Measurements from ENCODE around the gene THSD7A.

The THSD7A gene

GRCh38 chr7:11751807-11752389 is 80.1 kb downstream of the THSD7A start:
- no peak for DNase-seq (ENCODE audit: low spot score)

GRCh38 chr7:11751315-11751714 is 80.7 kb downstream of the THSD7A start:
- no peak for DNase-seq (ENCODE audit: low spot score)

- DNase-seq (ENCODE audit: low spot score), result no peak
Observed at GRCh38 chr7:11750191-11750590, 81.8 kb downstream of the THSD7A start.

GRCh38 chr7:11749629-11750028 is 82.4 kb downstream of the THSD7A start:
- no peak for DNase-seq (ENCODE audit: low spot score)

- no peak for DNase-seq (ENCODE audit: low spot score)
Observed at GRCh38 chr7:11748884-11749283, 83.1 kb downstream of the THSD7A start.

- DNase-seq (ENCODE audit: low spot score), result no peak
Observed at GRCh38 chr7:11747715-11748485, 84.1 kb downstream of the THSD7A start.

GRCh38 chr7:11746591-11746990 is 85.4 kb downstream of the THSD7A start:
- DNase-seq (ENCODE audit: low spot score), result no peak

GRCh38 chr7:11743548-11743947 is 88.5 kb downstream of the THSD7A start:
- DNase-seq (ENCODE audit: low spot score), result no peak

- DNase-seq (ENCODE audit: low spot score), result no peak
Observed at GRCh38 chr7:11743016-11743415, 89.0 kb downstream of the THSD7A start.

- no peak for DNase-seq (ENCODE audit: low spot score)
Observed at GRCh38 chr7:11742496-11742895, 89.5 kb downstream of the THSD7A start.

- DNase-seq (ENCODE audit: low spot score), result no peak
Observed at GRCh38 chr7:11737723-11738122, 94.3 kb downstream of the THSD7A start.

GRCh38 chr7:11732207-11732606 is 99.8 kb downstream of the THSD7A start:
- no peak for DNase-seq (ENCODE audit: low spot score)

GRCh38 chr7:11730725-11731124 is 101.3 kb downstream of the THSD7A start:
- DNase-seq (ENCODE audit: low spot score), result no peak

GRCh38 chr7:11727864-11728263 is 104.1 kb downstream of the THSD7A start:
- DNase-seq (ENCODE audit: low spot score), result no peak

- DNase-seq (ENCODE audit: low spot score), result no peak
Observed at GRCh38 chr7:11726794-11727155, 105.2 kb downstream of the THSD7A start.

- no peak for DNase-seq (ENCODE audit: low spot score)
Observed at GRCh38 chr7:11726001-11726793, 105.8 kb downstream of the THSD7A start.

GRCh38 chr7:11716185-11716584 is 115.8 kb downstream of the THSD7A start:
- no peak for DNase-seq (ENCODE audit: low spot score)

- no peak for DNase-seq (ENCODE audit: low spot score)
Observed at GRCh38 chr7:11714676-11715075, 117.3 kb downstream of the THSD7A start.

GRCh38 chr7:11714205-11714604 is 117.8 kb downstream of the THSD7A start:
- no peak for DNase-seq (ENCODE audit: low spot score)

- DNase-seq (ENCODE audit: low spot score), result no peak
Observed at GRCh38 chr7:11713352-11713751, 118.6 kb downstream of the THSD7A start.

GRCh38 chr7:11710377-11710776 is 121.6 kb downstream of the THSD7A start:
- no peak for DNase-seq (ENCODE audit: low spot score)

GRCh38 chr7:11709196-11709595 is 122.8 kb downstream of the THSD7A start:
- DNase-seq (ENCODE audit: low spot score), result no peak

GRCh38 chr7:11707606-11708193 is 124.3 kb downstream of the THSD7A start:
- no peak for DNase-seq (ENCODE audit: low spot score)

All from CD4-positive, alpha-beta T cell treated with Interleukin-6 at 100 ng/mL for 8 hours (primary cell).